C1 segment of cervical spinal cord (tissue), 14 donors: Measurements from ENCODE around the gene ACMSD.

ENCODE experiments used
- DNase-seq, 14 donors: peaks; one replicate each; lab custom pipeline; 2025; lab: John Stamatoyannopoulos, UW

ACMSD gene

GRCh38 chr2:134949981-134950708 lies 111.7 kb downstream of the ACMSD start:
- DNase-seq: no peak

GRCh38 chr2:134950886-134951285 lies 112.5 kb downstream of the ACMSD start:
- no peak for DNase-seq
